Measurements from ENCODE around the gene GALNS. TPM values are rescaled to one million over a fixed set of nuclear protein-coding genes. Genes with fewer than 3 reads are reported as not detected.
A peak's percentile ranks its signal among the peaks of the same experiment; 100 is the strongest.

GALNS gene
- total and polyA plus RNA-seq, 2 experiments from 2014 or later, result 9.7 to 18.8 TPM

DNA sequence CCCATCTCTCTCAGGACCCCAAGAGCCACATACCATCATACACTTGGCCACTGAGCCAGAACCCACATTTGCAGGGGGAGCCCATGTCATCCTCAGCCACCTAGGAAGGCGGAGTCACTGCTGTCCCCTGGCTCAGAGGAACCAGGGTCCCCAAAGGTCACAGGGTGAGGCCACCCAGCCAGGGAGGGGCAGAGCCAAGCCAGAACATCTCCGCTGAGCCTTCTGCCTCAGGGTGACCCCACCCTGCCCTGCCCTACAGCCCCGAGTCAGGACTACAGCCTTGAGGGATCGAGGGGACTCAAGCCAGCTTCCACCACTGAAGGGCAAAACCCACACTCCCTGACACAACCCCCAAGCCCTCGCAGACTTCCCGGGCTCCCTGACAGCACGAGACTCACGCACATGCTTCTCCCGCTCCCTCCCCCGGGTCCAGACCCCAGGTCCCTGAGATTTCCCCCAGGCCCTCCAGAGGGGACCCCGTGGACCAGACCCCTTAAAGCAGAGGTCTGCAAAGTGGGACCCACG is 89.1 kb downstream of the GALNS start (continued):
- TF ChIP-seq ETS1 (IDR thresholded peaks at IDR 0.05) (no peak), EZH2 (IDR thresholded peaks at IDR 0.05; ENCODE audit: low read depth, unreplicated experiment) (no peak), REST (IDR thresholded peaks at IDR 0.05; ENCODE audit: unreplicated experiment) (no peak), STAT1 (IDR thresholded peaks at IDR 0.05; ENCODE audit: unreplicated experiment) (no peak)

DNA sequence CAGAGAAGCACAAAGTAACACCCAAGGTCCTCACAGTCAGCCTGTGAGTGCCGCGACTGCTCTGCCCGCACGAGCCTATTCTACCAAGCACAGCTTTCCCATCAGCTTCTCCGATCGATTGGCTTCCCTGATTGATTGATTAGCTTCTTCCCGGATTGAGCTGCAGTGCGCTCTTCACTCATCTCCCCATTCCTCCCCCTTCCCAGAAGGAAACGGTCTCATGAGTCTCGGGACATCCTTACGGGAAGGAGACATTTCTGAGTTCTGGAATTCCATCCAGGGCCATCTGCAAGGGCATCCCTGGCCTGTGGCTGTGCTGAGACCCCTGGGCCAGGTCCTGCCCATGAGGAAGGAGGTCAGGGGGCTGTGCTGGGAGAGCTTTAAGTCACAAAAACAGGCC is 89.8 kb downstream of the GALNS start:
- H3K36me3 ChIP-seq (ENCODE audit: insufficient read depth), result no peaks in the 10 kb centered on the region
- TF ChIP-seq ETS1 (IDR thresholded peaks at IDR 0.05) (no peak), EZH2phosphoT487 (IDR thresholded peaks at IDR 0.05; ENCODE audit: unreplicated experiment) (no peak)
- TF ChIP-seq, protein P1, sequence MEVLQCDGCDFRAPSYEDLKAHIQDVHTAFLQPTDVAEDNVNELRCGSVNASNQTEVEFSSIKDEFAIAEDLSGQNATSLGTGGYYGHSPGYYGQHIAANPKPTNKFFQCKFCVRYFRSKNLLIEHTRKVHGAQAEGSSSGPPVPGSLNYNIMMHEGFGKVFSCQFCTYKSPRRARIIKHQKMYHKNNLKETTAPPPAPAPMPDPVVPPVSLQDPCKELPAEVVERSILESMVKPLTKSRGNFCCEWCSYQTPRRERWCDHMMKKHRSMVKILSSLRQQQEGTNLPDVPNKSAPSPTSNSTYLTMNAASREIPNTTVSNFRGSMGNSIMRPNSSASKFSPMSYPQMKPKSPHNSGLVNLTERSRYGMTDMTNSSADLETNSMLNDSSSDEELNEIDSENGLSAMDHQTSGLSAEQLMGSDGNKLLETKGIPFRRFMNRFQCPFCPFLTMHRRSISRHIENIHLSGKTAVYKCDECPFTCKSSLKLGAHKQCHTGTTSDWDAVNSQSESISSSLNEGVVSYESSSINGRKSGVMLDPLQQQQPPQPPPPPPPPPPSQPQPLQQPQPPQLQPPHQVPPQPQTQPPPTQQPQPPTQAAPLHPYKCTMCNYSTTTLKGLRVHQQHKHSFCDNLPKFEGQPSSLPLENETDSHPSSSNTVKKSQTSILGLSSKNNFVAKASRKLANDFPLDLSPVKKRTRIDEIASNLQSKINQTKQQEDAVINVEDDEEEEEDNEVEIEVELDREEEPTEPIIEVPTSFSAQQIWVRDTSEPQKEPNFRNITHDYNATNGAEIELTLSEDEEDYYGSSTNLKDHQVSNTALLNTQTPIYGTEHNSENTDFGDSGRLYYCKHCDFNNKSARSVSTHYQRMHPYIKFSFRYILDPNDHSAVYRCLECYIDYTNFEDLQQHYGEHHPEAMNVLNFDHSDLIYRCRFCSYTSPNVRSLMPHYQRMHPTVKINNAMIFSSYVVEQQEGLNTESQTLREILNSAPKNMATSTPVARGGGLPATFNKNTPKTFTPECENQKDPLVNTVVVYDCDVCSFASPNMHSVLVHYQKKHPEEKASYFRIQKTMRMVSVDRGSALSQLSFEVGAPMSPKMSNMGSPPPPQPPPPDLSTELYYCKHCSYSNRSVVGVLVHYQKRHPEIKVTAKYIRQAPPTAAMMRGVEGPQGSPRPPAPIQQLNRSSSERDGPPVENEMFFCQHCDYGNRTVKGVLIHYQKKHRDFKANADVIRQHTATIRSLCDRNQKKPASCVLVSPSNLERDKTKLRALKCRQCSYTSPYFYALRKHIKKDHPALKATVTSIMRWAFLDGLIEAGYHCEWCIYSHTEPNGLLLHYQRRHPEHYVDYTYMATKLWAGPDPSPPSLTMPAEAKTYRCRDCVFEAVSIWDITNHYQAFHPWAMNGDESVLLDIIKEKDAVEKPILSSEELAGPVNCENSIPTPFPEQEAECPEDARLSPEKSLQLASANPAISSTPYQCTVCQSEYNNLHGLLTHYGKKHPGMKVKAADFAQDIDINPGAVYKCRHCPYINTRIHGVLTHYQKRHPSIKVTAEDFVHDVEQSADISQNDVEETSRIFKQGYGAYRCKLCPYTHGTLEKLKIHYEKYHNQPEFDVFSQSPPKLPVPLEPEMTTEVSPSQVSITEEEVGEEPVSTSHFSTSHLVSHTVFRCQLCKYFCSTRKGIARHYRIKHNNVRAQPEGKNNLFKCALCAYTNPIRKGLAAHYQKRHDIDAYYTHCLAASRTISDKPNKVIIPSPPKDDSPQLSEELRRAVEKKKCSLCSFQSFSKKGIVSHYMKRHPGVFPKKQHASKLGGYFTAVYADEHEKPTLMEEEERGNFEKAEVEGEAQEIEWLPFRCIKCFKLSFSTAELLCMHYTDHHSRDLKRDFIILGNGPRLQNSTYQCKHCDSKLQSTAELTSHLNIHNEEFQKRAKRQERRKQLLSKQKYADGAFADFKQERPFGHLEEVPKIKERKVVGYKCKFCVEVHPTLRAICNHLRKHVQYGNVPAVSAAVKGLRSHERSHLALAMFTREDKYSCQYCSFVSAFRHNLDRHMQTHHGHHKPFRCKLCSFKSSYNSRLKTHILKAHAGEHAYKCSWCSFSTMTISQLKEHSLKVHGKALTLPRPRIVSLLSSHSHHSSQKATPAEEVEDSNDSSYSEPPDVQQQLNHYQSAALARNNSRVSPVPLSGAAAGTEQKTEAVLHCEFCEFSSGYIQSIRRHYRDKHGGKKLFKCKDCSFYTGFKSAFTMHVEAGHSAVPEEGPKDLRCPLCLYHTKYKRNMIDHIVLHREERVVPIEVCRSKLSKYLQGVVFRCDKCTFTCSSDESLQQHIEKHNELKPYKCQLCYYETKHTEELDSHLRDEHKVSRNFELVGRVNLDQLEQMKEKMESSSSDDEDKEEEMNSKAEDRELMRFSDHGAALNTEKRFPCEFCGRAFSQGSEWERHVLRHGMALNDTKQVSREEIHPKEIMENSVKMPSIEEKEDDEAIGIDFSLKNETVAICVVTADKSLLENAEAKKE (CRISPR knock-in tag; IDR thresholded peaks at IDR 0.05), result no peak
- Mint-ChIP-seq H3K4me3 (no peak overlapping the region; the same call in 2 of the 3 replicates), H3K36me3 (ENCODE audit: low read depth) (no peaks in the 10 kb centered on the region), H3K4me1 (peaks cover 57% of the 10 kb centered on the region), H3K27ac (0 out of 2 replicates have a peak overlapping the region, but pooled peaks have one; percentile 17), H3K27me3 (ENCODE audit: insufficient read depth, low read depth, poor library complexity) (peaks cover 15% of the 10 kb centered on the region), H3K9me3 (no peaks in the 10 kb centered on the region)
- no peak overlapping the region for H3K4me3 ChIP-seq
- no peaks in the 10 kb centered on the region for H4K20me1 ChIP-seq (replicated peaks; ENCODE audit: insufficient read depth)
- H3F3A ChIP-seq (replicated peaks; ENCODE audit: low read depth), result peaks cover 16% of the 10 kb centered on the region; the same call in 1 of the 2 replicates
- H3K79me2 ChIP-seq (replicated peaks; ENCODE audit: insufficient read depth), result peaks cover 45% of the 10 kb centered on the region
- H3K4me2 ChIP-seq, result no peak overlapping the region
- peaks cover 35% of the 10 kb centered on the region for H3K4me1 ChIP-seq (ENCODE audit: insufficient read depth)
- no peaks in the 10 kb centered on the region for H3K27me3 ChIP-seq (ENCODE audit: insufficient read depth)
- ATAC-seq (no peak), DNase-seq (ENCODE audit: low spot score) (no peak)
- H2AFZ ChIP-seq, result no peak overlapping the region
- H3K27ac ChIP-seq (ENCODE audit: low read depth), result 0 out of 2 replicates have a peak overlapping the region, but pooled peaks have one; percentile 19
- H3K9me2 ChIP-seq (ENCODE audit: insufficient read depth), result no peaks in the 10 kb centered on the region

Data from GM23338 (cell line).